Tibial artery (tissue), 4 donors: ENCODE data around the gene ZFPM1.

ENCODE experiments used
- DNase-seq, 2 donors: peaks; one replicate each; pipeline ENCODE4 v3.0.0-alpha.2; 2019
- H3K27ac ChIP-seq, 2 donors: fragments of 200-600 bp; sonication (generic) in 1 of 2; 1 replicate in 1 of 2; 2 replicates in 1 of 2; pipeline ENCODE4 v1.5.1; 2018 to 2019; ENCODE audit warnings: mild to moderate bottlenecking in 1 of 2
- H3K27me3 ChIP-seq, 2 donors: fragments of 200-600 bp; sonication (generic) in 1 of 2; one replicate each; pipeline versions ENCODE4 v1.5.1 to v1.6.0; 2016 to 2019
- H3K36me3 ChIP-seq, 3 donors: fragments of 200-600 bp; sonication (generic) in 2 of 3; one replicate each; pipeline ENCODE4 v1.5.1; 2016 to 2019; ENCODE audit warnings: mild to moderate bottlenecking in 2 of 3
- H3K4me1 ChIP-seq, 4 donors: fragments of 200-600 bp; sonication (generic) in 2 of 4; 1 replicate in 3 of 4; 2 replicates in 1 of 4; pipeline ENCODE4 v1.5.1; 2016 to 2019
- H3K4me3 ChIP-seq, 2 donors: fragments of 200-600 bp; sonication (generic) in 1 of 2; 1 replicate in 1 of 2; 2 replicates in 1 of 2; pipeline ENCODE4 v1.5.1; 2018 to 2019; ENCODE audit warnings: mild to moderate bottlenecking in 2 of 2
- H3K9me3 ChIP-seq, 3 donors: fragments of 200-600 bp; sonication (generic) in 1 of 3; one replicate each; pipeline ENCODE4 v1.5.1; 2016 to 2019
- intact Hi-C: fragments of 100-400 bp; cut with DNase I; formaldehyde crosslinking; loops from one replicate; pipeline ENCODE4 v1.15.0; 2023; ENCODE audit warnings: low total_unique reads
- TF ChIP-seq, protein P1 (sequence below), 2 experiments: fragments of 200-600 bp in 1 of 2; fragments of 450-650 bp in 1 of 2; IDR thresholded peaks; one replicate each; pipeline ENCODE4 v1.5.1; 2017 to 2019; ENCODE audit warnings: antibody characterized with exemption in 2 of 2, mild to moderate bottlenecking in 1 of 2, moderate library complexity in 1 of 2

The ZFPM1 gene

DNA sequence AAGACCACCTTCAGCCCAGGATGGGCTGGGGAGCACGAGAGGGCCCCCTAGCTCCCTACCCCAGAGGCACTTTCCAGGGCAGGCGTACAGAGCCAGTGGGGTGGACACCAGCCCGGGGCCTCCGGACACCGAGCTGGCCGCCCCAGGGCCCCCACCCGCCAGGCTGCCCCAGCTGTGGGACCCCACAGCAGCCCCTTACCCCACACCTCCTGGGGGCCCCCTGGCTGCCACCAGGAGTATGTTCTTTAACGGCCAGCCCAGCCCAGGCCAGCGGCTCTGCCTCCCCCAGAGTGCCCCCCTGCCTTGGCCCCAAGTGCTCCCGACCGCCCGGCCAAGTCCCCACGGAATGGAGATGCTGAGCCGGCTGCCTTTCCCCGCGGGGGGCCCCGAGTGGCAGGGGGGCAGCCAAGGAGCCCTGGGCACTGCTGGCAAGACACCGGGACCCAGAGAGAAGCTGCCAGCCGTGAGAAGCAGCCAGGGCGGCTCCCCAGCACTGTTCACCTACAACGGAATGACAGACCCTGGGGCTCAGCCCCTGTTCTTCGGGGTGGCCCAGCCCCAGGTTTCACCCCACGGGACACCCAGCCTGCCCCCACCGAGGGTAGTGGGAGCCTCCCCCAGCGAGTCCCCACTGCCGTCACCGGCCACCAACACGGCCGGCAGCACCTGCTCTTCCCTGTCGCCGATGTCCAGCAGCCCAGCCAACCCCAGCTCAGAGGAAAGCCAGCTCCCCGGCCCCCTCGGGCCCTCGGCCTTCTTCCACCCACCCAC is 24.3 kb upstream of the ZFPM1 start:
- no peak for DNase-seq
- intact Hi-C loops = no loop called here
- TF ChIP-seq, protein P1, sequence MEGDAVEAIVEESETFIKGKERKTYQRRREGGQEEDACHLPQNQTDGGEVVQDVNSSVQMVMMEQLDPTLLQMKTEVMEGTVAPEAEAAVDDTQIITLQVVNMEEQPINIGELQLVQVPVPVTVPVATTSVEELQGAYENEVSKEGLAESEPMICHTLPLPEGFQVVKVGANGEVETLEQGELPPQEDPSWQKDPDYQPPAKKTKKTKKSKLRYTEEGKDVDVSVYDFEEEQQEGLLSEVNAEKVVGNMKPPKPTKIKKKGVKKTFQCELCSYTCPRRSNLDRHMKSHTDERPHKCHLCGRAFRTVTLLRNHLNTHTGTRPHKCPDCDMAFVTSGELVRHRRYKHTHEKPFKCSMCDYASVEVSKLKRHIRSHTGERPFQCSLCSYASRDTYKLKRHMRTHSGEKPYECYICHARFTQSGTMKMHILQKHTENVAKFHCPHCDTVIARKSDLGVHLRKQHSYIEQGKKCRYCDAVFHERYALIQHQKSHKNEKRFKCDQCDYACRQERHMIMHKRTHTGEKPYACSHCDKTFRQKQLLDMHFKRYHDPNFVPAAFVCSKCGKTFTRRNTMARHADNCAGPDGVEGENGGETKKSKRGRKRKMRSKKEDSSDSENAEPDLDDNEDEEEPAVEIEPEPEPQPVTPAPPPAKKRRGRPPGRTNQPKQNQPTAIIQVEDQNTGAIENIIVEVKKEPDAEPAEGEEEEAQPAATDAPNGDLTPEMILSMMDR (IDR thresholded peaks at IDR 0.05) = no peak

DNA sequence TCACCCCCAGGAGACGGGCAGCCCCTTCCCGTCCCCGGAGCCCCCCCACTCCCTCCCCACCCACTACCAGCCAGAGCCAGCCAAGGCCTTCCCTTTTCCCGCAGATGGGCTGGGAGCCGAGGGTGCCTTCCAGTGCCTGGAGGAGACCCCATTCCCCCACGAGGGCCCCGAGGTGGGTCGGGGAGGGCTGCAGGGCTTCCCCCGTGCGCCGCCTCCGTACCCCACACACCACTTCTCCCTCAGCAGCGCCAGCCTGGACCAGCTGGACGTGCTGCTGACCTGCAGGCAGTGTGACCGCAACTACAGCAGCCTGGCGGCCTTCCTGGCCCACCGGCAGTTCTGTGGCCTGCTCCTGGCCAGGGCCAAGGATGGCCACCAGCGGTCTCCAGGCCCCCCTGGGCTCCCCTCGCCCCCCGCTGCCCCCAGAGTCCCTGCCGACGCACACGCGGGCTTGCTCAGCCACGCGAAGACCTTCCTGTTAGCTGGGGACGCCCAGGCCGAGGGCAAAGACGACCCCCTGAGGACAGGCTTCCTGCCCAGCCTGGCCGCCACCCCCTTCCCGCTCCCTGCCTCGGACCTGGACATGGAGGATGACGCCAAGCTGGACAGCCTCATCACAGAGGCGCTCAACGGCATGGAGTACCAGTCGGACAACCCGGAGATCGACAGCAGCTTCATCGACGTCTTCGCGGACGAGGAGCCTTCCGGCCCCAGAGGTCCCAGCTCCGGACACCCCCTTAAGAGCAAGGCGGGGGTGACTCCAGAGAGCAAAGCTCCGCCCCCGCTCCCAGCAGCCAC is 23.5 kb upstream of the ZFPM1 start:
- Histone ChIP-seq H3K9me3 (no peaks in the 10 kb centered on the region), H3K27me3 (peaks cover 0 to 52% of the 10 kb centered on the region in 2 donors), H3K4me3 (peak overlapping the region; percentile 34 to 40), H3K4me1 (peaks cover 0 to 26% (median 0%) of the 10 kb centered on the region in 4 donors), H3K27ac (no peak overlapping the region), H3K36me3 (no peaks in the 10 kb centered on the region)
- DNase-seq = no peak
- intact Hi-C loops = no loop called here
- TF ChIP-seq, protein P1 (IDR thresholded peaks at IDR 0.05) = no peak

More for the DNA sequence above, 24.3 kb upstream of the ZFPM1 start:
- H3K36me3 ChIP-seq = no peaks in the 10 kb centered on the region
- no peak overlapping the region for H3K4me3 ChIP-seq
- no peak overlapping the region for H3K27ac ChIP-seq
- H3K4me1 ChIP-seq = peaks cover 0 to 30% (median 0%) of the 10 kb centered on the region in 4 donors
- no peaks in the 10 kb centered on the region for H3K9me3 ChIP-seq
- H3K27me3 ChIP-seq = peaks cover 0 to 50% of the 10 kb centered on the region in 2 donors

DNA sequence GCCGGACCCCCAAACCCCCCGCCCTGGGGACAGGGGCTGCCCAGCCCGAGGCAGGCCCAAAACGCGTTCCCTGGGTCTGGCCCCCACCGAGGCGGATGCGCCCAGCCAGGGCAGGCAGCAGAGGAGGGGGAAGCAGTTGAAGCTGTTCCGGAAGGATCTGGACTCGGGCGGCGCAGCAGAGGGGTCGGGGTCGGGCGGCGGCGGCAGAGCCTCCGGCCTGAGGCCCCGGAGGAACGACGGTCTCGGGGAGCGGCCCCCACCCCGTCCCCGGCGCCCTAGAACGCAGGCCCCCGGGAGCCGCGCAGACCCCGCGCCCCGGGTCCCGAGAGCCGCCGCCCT is 22.9 kb upstream of the ZFPM1 start:
- intact Hi-C loops = no loop called here
- no peaks in the 10 kb centered on the region for H3K36me3 ChIP-seq
- peaks cover 0 to 52% of the 10 kb centered on the region in 2 donors for H3K27me3 ChIP-seq
- H3K4me3 ChIP-seq = peak overlapping the region; percentile 34 to 40
- no peak overlapping the region for H3K27ac ChIP-seq
- no peak for DNase-seq
- no peaks in the 10 kb centered on the region for H3K9me3 ChIP-seq
- TF ChIP-seq, protein P1 (IDR thresholded peaks at IDR 0.05) = no peak
- H3K4me1 ChIP-seq = peaks cover 0 to 20% (median 0%) of the 10 kb centered on the region in 4 donors

DNA sequence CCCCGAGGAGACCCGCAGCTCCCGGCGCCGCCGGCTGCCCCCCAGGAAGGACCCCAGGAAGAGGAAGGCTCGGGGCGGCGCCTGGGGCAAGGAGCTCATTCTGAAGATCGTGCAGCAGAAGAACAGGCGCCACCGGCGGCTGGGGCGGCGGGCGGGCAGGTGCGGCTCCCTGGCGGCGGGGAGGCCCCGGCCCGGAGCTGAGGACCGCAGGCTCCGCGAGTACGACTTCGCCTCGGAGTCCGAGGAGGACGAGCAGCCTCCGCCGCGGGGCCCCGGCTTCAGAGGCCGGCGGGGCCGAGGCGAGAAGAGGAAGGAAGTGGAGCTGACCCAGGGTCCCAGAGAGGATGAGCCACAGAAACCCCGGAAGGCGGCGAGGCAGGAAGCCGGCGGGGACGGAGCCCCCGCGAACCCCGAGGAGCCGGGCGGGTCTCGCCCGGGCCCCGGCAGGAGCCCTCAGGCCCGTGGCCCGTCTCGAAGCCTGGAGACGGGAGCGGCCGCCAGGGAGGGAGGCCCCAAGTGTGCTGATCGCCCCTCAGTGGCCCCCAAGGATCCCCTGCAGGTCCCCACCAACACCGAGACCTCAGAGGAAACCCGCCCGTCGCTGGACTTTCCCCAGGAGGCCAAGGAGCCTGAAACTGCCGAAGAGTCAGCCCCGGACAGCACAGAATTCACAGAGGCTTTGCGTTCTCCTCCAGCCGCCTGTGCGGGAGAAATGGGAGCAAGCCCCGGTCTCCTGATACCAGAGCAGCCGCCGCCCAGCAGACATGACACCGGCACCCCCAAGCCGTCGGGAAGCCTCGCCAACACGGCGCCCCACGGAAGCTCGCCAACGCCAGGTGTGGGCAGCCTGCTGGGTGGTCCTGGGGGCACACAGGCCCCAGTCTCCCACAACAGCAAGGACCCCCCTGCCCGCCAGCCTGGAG is 22.3 kb upstream of the ZFPM1 start:
- no peak for DNase-seq
- Histone ChIP-seq H3K4me3 (peak overlapping the region; percentile 34 to 40), H3K9me3 (no peaks in the 10 kb centered on the region), H3K36me3 (no peaks in the 10 kb centered on the region), H3K4me1 (peaks cover 0 to 17% (median 0%) of the 10 kb centered on the region in 4 donors), H3K27me3 (peaks cover 0 to 52% of the 10 kb centered on the region in 2 donors), H3K27ac (no peak overlapping the region)
- intact Hi-C loops = no loop called here
- TF ChIP-seq, protein P1 (IDR thresholded peaks at IDR 0.05) = no peak

DNA sequence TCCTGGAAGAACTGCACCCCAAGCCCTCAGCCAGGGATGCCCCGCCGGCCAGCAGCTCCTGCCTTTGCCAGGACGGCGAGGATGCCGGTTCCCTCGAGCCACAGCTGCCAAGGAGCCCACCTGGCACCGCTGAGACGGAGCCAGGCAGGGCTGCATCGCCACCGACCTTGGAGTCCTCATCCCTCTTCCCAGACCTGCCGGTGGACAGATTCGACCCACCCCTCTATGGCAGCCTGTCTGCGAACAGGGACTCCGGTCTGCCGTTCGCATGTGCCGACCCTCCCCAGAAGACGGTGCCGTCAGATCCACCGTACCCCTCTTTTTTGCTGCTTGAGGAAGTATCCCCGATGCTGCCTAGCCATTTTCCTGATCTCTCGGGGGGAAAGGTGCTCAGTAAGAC is 21.4 kb upstream of the ZFPM1 start:
- intact Hi-C loops = no loop called here
- DNase-seq = no peak
- Histone ChIP-seq H3K27ac (no peak overlapping the region), H3K36me3 (no peaks in the 10 kb centered on the region), H3K27me3 (peaks cover 0 to 52% of the 10 kb centered on the region in 2 donors), H3K4me1 (peaks cover 0 to 17% (median 0%) of the 10 kb centered on the region in 4 donors), H3K4me3 (no peak overlapping the region), H3K9me3 (no peaks in the 10 kb centered on the region)
- TF ChIP-seq, protein P1 (IDR thresholded peaks at IDR 0.05) = no peak
